AG09319 (cell line): ENCODE measurements around the gene DNAJB11.

Experiments
- DNase-seq: peaks from one replicate; pipeline ENCODE4 v3.0.0-alpha.2; 2010; ENCODE audit warnings: low read depth; ENCODE audit errors: extremely low read depth
- TF ChIP-seq, protein P1 (sequence below): IDR thresholded peaks from 2 replicates; pipeline ENCODE4 v1.5.1; 2011; ENCODE audit warnings: low read depth, mild to moderate bottlenecking, inconsistent platforms, low read length, moderate library complexity

The DNAJB11 gene

DNA sequence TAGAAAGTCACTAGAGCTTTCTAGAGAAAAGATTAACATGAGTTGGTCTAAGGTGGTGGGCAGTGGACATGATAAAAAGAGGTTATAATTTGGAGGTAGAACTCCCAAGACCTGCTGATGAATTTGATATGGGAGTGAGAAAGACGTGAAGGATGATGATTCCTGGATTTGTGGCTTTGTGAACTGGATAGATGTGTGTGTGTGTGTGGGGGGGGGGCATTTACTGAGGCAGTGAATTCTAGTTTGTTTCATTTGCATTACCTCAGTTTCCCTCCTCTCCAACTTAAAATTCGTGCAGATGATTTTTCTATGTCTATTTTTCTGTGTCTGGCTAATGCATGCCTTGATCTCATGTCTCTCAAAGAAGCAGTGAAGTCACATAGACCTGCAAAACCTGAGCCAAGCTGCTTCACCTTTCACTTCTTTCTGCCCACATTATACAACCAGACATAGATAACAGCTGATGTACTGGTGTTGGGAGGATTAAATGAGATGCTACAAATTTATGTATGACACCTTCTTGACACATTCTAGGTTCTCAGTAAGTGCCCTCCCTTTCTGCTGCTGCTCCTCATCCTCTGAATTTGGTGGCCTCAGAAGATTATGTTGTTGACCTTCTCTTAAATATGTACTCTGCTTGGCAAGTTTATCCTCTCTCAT is 52.3 kb downstream of the DNAJB11 start:
- TF ChIP-seq, protein P1, sequence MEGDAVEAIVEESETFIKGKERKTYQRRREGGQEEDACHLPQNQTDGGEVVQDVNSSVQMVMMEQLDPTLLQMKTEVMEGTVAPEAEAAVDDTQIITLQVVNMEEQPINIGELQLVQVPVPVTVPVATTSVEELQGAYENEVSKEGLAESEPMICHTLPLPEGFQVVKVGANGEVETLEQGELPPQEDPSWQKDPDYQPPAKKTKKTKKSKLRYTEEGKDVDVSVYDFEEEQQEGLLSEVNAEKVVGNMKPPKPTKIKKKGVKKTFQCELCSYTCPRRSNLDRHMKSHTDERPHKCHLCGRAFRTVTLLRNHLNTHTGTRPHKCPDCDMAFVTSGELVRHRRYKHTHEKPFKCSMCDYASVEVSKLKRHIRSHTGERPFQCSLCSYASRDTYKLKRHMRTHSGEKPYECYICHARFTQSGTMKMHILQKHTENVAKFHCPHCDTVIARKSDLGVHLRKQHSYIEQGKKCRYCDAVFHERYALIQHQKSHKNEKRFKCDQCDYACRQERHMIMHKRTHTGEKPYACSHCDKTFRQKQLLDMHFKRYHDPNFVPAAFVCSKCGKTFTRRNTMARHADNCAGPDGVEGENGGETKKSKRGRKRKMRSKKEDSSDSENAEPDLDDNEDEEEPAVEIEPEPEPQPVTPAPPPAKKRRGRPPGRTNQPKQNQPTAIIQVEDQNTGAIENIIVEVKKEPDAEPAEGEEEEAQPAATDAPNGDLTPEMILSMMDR: no peak
- DNase-seq: no peak

DNA sequence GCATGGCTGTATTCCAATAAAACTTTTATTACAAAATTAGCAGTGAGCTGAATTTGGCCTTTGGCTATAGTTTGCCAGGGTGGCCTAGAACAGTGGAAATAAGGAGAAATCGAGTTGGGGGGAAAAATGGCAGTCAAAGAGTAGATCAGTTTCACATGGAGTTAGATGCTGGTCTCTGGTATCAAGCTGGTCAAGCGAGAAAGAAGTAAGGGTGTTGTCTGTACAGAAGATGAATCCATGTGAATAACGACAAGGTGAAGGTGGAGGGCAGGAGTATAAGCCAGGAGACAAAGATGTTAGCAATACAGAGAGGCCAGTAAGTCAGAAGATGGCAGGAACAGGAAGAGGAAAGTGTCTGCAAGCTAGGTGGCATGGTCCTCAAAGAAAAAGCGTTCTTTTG is 54.1 kb downstream of the DNAJB11 start:
- TF ChIP-seq, protein P1: no peak
- no peak for DNase-seq

DNA sequence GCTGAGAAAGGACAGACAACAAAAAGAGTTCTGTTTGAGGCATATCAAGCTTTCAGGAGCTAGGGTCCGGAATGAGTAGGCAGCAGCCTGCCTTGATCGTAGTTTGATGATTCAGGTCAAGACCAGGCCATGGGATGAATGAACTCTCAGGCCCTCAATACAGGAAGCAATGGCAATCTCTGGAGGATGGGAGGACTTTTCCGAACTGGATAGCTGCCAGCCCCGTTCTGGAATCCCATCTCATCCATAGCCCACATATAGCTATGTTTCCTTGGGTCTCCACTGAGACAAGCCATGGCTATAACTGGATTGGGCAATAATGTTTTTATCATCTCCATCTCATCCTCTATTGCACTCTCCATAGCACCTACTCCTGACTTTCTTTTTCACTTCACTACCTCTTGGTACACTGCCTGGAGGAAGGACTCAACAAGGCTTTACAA is 55.1 kb downstream of the DNAJB11 start:
- TF ChIP-seq, protein P1: no peak
- DNase-seq: no peak

DNA sequence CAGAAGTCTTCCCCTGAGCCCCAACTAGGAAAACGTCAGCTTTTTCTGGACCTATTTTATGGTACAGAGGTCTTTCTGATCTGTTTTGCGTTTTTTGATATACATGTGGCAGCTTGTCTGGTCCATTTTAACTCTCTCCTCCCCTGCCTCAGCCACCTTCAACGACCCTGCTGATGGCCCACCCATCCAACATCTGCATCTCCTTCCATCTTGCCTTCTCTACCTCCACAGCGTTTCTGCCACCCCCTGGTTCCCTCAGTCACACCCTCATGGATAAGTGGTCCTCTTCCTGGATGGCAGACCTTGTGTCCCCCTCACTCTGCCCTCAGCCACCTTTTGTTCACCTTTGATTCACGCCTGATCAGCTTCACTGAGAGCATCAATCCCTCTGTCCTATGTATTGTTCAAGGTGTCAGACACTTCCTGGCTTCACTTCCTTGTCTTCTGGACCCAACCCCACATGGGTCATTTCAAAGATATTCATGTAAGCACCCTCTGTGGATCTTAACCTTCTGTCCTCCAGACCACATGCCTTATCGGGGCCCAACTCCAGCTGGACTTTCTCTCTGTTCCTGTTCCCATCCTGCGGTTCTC is 55.8 kb downstream of the DNAJB11 start:
- DNase-seq: no peak
- TF ChIP-seq, protein P1: no peak

DNA sequence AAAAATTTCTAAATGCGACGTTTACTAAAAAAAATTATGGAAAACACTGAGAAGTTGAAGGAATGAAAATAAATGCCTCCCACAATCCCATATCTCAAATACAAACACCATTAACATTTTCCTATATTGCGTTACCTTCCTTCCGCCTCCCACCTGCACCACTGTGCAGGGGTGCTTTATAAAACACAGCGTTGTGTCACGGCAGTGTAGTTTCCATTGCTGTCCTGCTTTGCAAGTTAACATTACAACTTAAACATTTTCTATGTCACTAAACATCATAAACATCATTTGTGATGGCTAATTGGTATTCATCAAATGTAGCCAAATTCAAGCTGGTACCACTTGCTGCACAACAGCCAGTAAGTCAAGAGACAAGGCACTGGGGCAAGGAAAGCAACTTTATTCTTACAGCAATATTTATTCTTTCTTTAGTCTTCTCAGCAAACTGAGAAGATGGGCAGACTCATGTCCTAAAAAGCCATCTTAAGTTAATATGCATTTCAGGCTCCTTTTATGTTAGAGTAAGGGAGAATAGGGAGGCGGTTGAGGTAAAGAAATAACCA is 57.4 kb downstream of the DNAJB11 start:
- no peak for DNase-seq

DNA sequence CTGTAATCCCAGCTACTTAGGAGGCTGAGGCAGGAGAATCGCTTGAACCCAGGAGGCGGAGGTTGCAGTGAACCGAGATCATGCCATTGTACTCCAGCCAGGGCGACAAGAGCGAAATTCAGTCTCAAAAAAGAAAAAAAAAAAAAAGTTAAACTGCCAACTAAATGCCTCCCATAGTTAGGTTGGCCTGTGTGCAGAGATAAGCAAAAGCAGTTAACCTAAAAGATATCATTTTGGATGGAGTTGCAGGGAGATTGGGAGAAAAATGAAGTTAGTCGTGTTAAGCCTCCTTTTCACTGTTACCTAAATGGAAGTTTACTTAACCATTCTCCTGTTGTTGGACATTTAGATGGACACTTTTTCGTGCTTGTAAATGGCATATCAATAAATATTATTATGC is 58.2 kb downstream of the DNAJB11 start:
- DNase-seq: no peak
- TF ChIP-seq, protein P1: no peak

More for the DNA sequence above, 57.4 kb downstream of the DNAJB11 start:
- TF ChIP-seq, protein P1: no peak

DNA sequence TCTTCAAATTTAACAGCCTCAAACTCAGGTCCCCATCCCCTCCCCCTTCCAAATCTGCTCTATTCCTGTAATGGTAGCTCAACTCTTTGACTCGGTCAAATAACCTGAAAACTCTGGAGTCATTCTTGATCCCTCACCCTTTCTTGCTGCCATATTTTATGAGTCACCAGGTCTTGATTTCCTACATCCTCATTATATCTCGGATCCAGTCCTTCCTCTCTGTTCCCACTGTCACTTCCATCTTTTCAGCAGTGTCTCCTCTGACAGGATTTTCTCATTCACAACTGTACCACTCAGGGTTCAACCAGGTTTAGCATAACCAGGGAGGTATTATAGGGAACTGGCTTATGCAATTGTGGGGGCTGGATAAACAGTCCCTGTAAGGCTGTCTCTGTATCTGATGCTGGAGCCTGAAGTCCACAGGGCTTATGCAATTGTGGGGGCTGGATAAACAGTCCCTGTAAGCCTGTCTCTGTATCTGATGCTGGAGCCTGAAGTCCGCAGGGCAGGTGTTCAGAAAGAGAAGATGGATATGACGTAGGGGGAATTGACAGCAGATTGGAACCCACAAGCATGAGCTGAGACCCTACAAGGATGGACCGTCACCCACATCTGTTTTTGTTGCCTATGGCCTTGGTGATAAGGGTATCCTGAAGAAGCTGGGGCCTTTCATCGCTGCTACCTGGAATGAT is 60.6 kb downstream of the DNAJB11 start:
- no peak for DNase-seq
- TF ChIP-seq, protein P1: no peak
